Measurements from ENCODE around the gene LAP3.

LAP3 gene

DNA sequence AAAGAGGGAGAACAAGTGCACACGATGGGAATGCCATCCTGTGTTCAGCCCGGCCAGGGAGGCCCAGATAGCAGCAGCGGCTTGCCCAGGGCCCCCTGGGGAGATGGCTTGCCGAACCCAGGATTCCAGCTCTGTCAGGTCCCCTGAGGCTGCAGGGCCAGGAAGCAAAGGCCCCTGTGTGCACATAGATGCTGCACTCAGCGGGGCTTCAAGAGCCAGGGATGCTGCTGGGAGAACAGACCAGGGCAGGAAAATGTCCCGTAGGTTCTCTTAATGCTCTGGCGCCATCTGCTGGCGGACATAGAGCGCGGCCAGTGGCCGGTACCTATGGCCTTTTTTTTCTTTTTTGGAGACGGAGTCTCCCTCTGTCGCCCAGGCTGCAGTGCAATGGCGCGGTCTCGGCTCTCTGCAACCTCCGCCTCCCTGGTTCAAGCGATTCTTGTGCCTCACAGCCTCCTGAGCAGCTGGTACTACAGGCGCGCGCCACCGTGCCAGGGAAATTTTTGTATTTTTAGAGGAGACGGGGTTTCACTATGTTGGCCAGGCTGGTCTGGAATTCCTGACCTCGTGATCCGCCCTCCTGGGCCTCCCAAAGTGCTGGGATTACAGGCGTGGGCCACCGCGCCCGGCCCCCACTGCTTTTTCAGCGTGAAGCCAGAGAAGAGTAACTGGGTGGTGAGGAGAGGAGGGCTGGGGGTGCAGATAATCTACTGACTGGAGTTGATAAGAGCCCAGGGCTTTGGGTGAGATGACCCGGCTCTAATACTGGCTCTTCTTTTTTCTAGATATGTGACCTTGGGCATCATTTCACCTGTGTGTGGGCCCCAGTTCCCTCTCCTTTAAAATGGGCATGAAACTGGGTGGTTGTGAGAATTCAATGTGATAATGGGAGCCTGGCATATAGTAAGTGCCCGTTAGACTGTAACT, 60.0 kb downstream of the LAP3 start:
- no peak overlapping the region for H3K4me3 ChIP-seq (ENCODE audit: low read depth, low read length)
- no peak for TF ChIP-seq MYC (IDR thresholded peaks at IDR 0.05; ENCODE audit: low read depth, low read length)
- TF ChIP-seq, protein P1, sequence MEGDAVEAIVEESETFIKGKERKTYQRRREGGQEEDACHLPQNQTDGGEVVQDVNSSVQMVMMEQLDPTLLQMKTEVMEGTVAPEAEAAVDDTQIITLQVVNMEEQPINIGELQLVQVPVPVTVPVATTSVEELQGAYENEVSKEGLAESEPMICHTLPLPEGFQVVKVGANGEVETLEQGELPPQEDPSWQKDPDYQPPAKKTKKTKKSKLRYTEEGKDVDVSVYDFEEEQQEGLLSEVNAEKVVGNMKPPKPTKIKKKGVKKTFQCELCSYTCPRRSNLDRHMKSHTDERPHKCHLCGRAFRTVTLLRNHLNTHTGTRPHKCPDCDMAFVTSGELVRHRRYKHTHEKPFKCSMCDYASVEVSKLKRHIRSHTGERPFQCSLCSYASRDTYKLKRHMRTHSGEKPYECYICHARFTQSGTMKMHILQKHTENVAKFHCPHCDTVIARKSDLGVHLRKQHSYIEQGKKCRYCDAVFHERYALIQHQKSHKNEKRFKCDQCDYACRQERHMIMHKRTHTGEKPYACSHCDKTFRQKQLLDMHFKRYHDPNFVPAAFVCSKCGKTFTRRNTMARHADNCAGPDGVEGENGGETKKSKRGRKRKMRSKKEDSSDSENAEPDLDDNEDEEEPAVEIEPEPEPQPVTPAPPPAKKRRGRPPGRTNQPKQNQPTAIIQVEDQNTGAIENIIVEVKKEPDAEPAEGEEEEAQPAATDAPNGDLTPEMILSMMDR (IDR thresholded peaks at IDR 0.05; ENCODE audit: low read depth, low read length) = peak; percentile 93
- TF ChIP-seq, protein P2, sequence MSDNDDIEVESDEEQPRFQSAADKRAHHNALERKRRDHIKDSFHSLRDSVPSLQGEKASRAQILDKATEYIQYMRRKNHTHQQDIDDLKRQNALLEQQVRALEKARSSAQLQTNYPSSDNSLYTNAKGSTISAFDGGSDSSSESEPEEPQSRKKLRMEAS (IDR thresholded peaks at IDR 0.05; ENCODE audit: low read depth, low read length) = no peak
- TF ChIP-seq POLR2A (IDR thresholded peaks at IDR 0.05; ENCODE audit: extremely low read depth, insufficient read length) = no peak
- peak; percentile 83 for DNase-seq (ENCODE audit: low read depth)

DNA sequence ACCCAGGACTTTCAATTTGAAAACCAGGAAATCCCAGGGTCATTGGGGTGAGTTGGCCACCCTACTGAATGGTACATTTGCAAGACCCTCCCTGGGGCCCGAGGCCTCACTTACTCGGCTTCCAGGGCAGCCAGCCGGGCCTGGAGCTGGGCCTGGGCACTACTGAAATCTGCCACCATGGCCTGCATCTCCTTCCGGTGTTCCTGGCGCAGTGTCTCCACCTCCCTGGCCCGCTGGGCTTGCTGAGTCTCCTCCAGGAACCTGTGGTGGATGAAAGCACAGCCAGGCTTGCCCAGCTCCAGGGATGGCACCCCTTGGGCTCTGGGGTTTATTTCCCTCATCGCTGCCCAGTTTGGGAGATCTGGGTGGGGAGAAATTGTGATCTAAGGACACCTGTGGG, 62.1 kb downstream of the LAP3 start:
- TF ChIP-seq, protein P2 (IDR thresholded peaks at IDR 0.05; ENCODE audit: low read depth, low read length) = no peak
- TF ChIP-seq MYC (IDR thresholded peaks at IDR 0.05; ENCODE audit: low read depth, low read length) = no peak
- TF ChIP-seq, protein P1 (IDR thresholded peaks at IDR 0.05; ENCODE audit: low read depth, low read length) = no peak
- DNase-seq (ENCODE audit: low read depth) = no peak
- no peak overlapping the region for H3K4me3 ChIP-seq (ENCODE audit: low read depth, low read length)

DNA sequence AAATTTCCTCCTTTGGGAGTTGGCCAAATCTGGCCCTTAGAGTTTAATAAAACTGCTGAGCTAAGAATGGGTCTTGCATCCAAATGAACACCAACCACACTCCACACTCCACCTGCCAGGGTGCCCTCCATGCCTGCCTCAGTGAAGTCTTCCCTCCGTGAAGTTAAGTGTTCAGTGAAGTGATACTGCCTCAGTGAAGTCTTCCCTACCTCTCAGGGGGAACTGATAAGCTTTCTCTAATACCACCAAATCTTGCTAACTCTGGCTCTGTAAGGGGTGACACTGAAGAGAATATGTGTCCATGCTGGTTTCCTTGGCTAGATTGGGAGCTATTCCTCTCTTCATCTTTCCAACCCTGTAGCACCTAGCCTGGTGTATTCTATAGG, 65.4 kb downstream of the LAP3 start:
- TF ChIP-seq, protein P1 (IDR thresholded peaks at IDR 0.05; ENCODE audit: low read depth, low read length) = no peak
- TF ChIP-seq, protein P2 (IDR thresholded peaks at IDR 0.05; ENCODE audit: low read depth, low read length) = no peak
- TF ChIP-seq POLR2A (IDR thresholded peaks at IDR 0.05; ENCODE audit: extremely low read depth, insufficient read length) (no peak), MYC (IDR thresholded peaks at IDR 0.05; ENCODE audit: low read depth, low read length) (no peak)
- H3K4me3 ChIP-seq (ENCODE audit: low read depth, low read length) = no peak overlapping the region
- DNase-seq (ENCODE audit: low read depth) = no peak

DNA sequence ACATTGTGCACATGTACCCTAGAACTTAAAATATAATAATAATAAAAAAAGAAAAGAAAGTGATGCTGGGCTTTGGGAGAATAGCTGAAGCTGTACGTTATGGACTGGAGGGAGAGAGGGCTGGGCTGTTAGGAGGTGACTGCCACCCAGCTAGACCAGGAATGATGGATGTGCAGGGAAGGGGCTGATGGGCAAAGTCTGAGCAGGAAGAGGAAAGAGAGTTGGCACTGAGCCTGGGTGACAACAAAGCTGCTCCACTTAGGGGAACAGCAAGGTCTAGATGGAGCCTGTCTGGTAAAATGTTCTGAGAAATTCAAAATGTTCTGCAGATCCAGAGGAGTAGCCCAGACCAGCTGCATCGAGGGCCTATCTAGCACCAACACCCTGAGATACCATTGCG, 69.7 kb downstream of the LAP3 start:
- no peak overlapping the region for H3K4me3 ChIP-seq (ENCODE audit: low read depth, low read length)
- TF ChIP-seq, protein P1 (IDR thresholded peaks at IDR 0.05; ENCODE audit: low read depth, low read length) = no peak
- no peak for TF ChIP-seq MYC (IDR thresholded peaks at IDR 0.05; ENCODE audit: low read depth, low read length)
- TF ChIP-seq, protein P2 (IDR thresholded peaks at IDR 0.05; ENCODE audit: low read depth, low read length) = no peak
- no peak for TF ChIP-seq POLR2A (IDR thresholded peaks at IDR 0.05; ENCODE audit: extremely low read depth, insufficient read length)
- DNase-seq (ENCODE audit: low read depth) = no peak

DNA sequence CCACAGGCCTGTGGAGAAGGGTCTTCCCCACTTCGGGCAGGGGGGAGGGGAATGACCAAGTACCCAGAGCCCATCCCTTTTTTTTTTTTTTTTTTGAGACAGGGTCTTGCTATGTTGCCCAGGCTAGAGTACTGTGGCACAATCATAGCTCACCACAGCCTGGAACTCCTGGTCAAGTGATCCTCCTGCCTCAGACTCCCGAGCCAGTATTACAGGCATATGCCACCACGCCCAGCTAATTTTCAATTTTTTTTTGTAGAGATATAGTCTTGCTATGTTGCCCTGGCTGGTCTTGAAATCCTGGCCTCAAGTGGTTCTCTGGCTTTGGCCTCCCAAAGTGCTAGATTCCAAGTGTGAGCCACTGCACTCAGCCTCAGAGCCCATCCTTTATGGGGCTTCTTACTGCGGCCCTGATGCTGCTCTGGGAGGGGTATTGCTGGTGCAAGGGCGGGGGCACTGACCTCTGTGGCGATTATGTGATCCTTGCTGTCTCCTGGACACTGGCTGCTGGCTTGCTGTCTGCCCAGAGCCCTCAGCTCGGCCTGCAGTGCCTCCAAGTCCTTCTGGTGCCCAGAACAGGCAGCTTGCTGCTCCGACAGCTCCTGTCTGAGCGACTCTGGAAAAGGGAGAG, 70.3 kb downstream of the LAP3 start:
- TF ChIP-seq, protein P1 (IDR thresholded peaks at IDR 0.05; ENCODE audit: low read depth, low read length) = no peak
- TF ChIP-seq MYC (IDR thresholded peaks at IDR 0.05; ENCODE audit: low read depth, low read length) (no peak), POLR2A (IDR thresholded peaks at IDR 0.05; ENCODE audit: extremely low read depth, insufficient read length) (no peak)
- TF ChIP-seq, protein P2 (IDR thresholded peaks at IDR 0.05; ENCODE audit: low read depth, low read length) = no peak
- no peak overlapping the region for H3K4me3 ChIP-seq (ENCODE audit: low read depth, low read length)
- no peak for DNase-seq (ENCODE audit: low read depth)
